ENCODE data around the gene TMCC3. TPM values are rescaled to one million over a fixed set of nuclear protein-coding genes. Genes with fewer than 3 reads are reported as not detected.

The TMCC3 gene
- total RNA-seq, 2 experiments from 2014 or later, result 0.11 to 0.25 TPM

DNA sequence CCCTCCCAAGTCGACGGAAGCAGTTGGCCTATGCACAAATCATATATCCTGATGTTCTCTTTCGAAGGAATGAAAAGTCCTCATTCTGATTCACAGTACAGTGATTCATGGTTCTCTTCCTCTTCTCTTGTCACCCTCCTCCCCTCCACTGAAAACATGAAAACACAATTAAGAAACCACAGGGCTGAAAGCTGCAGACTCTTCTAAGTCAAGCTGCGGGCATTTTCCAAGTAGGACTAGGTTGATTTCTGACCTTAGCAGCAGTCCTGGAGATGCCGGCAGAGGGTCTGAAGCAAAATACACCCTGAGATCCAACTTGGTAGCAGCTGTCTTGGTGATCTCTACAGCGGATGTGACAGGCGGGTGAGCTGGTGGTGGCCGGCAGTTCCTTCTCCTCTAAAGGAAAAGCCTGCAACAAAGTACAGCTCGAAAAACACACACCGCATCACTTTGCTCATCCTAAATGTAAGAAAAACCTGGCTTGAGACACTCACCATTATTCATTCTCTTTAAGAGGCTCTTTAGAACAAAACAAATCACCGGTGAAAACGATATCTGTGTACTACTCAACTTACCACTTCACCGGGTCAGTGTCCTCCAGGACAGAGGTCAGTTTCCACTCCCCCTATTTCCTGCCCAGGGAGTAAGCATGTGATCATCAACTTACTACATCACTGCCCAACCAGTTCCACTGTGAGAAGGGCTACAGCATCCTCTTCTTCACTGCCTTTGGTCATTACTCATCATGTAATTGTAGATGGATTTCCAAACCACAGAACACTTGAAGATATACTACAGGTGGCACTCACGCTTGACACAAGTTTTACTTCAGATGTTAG lies 6.0 kb downstream of the TMCC3 start:
- DNase-seq (peak; percentile 28), ATAC-seq (peak; percentile 43)
- intact Hi-C loops (cut with micrococcal nuclease), result no loop called here
- no peak overlapping the region for H3K4me3 Mint-ChIP-seq
- ChIA-PET CTCF (no interaction called here), POLR2A (interaction anchor here (1.3 kb wide), 1 partner anchor 24 kb away, joined by 5 read pairs; no protein-coding TSS in a partner anchor)
- TF ChIP-seq, protein P1, sequence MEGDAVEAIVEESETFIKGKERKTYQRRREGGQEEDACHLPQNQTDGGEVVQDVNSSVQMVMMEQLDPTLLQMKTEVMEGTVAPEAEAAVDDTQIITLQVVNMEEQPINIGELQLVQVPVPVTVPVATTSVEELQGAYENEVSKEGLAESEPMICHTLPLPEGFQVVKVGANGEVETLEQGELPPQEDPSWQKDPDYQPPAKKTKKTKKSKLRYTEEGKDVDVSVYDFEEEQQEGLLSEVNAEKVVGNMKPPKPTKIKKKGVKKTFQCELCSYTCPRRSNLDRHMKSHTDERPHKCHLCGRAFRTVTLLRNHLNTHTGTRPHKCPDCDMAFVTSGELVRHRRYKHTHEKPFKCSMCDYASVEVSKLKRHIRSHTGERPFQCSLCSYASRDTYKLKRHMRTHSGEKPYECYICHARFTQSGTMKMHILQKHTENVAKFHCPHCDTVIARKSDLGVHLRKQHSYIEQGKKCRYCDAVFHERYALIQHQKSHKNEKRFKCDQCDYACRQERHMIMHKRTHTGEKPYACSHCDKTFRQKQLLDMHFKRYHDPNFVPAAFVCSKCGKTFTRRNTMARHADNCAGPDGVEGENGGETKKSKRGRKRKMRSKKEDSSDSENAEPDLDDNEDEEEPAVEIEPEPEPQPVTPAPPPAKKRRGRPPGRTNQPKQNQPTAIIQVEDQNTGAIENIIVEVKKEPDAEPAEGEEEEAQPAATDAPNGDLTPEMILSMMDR (IDR thresholded peaks at IDR 0.05), result no peak
- H3K9me3 Mint-ChIP-seq, result no peaks in the 10 kb centered on the region
- H3K27ac Mint-ChIP-seq, result peak overlapping the region; percentile 35
- H3K27me3 Mint-ChIP-seq, result peaks cover 39% of the 10 kb centered on the region
- H3K4me1 Mint-ChIP-seq (ENCODE audit: low read depth), result peaks cover 24% of the 10 kb centered on the region
- H3K36me3 Mint-ChIP-seq (ENCODE audit: low read depth), result no peaks in the 10 kb centered on the region

DNA sequence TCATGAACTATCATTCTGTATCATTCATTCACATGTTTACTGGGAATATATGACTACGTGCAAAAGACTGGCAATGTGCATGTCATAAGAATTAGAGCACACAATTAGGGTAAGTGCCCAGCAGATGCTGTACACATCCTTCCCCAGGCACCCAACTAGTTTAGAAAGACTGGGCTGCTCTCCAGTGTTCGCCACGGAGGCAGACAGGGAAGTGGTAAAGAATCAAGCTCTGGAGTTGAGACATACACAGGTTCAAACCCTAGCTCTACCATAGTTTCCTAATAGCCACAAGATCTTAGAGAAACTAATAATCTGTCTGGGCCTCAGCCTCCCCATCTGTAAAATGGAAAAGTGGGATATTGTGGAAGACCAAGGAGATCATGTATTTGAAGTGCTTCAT lies 6.8 kb downstream of the TMCC3 start:
- TF ChIP-seq, protein P1 (IDR thresholded peaks at IDR 0.05), result no peak
- H3K36me3 Mint-ChIP-seq (ENCODE audit: low read depth), result no peaks in the 10 kb centered on the region

DNA sequence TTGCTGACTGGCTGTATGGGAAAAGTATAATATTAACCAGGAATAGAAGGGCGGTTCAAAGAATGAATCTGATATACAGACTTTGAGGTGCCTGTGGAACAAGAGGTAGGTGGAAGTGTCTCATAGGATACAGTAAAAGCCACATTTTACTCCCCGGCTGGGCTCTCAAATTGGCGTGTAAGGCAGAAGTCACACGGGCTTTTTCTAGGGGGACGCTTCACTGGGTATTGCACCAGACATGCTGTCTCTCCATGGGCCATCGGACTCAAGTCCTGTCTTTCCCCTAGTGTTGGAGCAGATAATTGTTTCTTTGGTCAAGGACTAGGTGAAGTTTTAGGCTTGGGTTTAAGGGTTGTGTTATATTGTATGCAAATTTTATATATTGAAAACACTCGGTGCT lies 9.1 kb downstream of the TMCC3 start:
- POLR2A ChIA-PET, result no interaction called here
- intact Hi-C loops (cut with micrococcal nuclease), result no loop called here
- peaks cover 26% of the 10 kb centered on the region for H3K27me3 Mint-ChIP-seq
- TF ChIP-seq, protein P1 (IDR thresholded peaks at IDR 0.05), result no peak
- no peaks in the 10 kb centered on the region for H3K36me3 Mint-ChIP-seq (ENCODE audit: low read depth)
- H3K4me1 Mint-ChIP-seq (ENCODE audit: low read depth), result peaks cover 24% of the 10 kb centered on the region
- CTCF ChIA-PET, result interaction anchor here (1.7 kb wide), 1 partner anchor 18 kb away, joined by 4 read pairs; no protein-coding TSS in a partner anchor
- no peak for DNase-seq
- no peak for ATAC-seq
- no peaks in the 10 kb centered on the region for H3K9me3 Mint-ChIP-seq
- no peak overlapping the region for H3K27ac Mint-ChIP-seq
- no peak overlapping the region for H3K4me3 Mint-ChIP-seq

More for the DNA sequence above, 6.8 kb downstream of the TMCC3 start:
- no peak for DNase-seq
- Mint-ChIP-seq H3K27ac (no peak overlapping the region), H3K9me3 (no peaks in the 10 kb centered on the region), H3K4me3 (no peak overlapping the region), H3K4me1 (ENCODE audit: low read depth) (peaks cover 24% of the 10 kb centered on the region), H3K27me3 (peaks cover 34% of the 10 kb centered on the region)
- intact Hi-C loops (cut with micrococcal nuclease), result no loop called here
- ChIA-PET CTCF (no interaction called here), POLR2A (interaction anchor here (1.3 kb wide), 1 partner anchor 23 kb away, joined by 5 read pairs; no protein-coding TSS in a partner anchor)
- ATAC-seq, result no peak

DNA sequence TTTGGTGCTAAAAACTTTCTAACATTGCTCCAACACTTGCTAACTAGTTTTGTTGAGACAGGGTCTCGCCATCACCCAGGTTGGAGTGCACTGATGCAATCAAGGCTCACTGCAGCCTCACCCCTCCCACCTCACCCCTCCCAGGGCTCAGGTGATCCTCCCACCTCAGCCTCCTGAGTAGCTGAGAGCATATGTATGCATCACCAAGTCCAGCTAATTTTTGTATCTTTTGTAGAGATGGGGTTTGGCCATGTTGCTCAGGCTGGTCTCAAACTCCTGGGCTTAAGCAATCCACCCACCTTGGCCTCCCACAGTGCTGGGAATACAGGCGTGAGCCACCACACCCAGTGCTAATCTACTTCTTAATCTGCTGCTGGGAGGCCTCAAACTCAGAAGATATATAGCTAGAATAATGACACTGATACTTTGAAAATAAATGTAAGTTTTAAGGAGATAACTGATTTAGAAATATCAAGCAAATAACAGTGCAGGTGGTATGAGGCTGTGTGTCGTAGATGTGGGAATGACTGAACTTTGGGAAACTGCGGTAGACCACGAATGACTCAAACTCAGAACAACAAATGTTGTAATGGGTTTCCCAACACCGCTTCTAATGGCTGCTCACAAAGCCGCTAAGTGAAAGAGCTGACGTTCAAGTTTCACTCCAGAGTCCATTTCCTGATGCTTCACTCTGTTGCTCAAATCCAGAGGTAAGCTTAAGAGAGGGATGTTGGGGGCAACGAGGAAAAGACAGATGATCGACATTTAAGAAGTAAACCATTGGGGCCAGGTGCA lies 10.0 kb downstream of the TMCC3 start:
- Mint-ChIP-seq H3K27ac (peak overlapping the region; percentile 17), H3K4me1 (ENCODE audit: low read depth) (peaks cover 24% of the 10 kb centered on the region), H3K36me3 (ENCODE audit: low read depth) (no peaks in the 10 kb centered on the region), H3K9me3 (no peaks in the 10 kb centered on the region), H3K4me3 (no peak overlapping the region), H3K27me3 (peaks cover 21% of the 10 kb centered on the region)
- DNase-seq (peak; percentile 66), ATAC-seq (peak; percentile 74)
- TF ChIP-seq, protein P1 (IDR thresholded peaks at IDR 0.05), result no peak
- POLR2A ChIA-PET, result no interaction called here
- CTCF ChIA-PET, result interaction anchor here (1.7 kb wide), 1 partner anchor 17 kb away, joined by 4 read pairs; no protein-coding TSS in a partner anchor
- intact Hi-C loops (cut with micrococcal nuclease), result no loop called here
